Cerebellar cortex (tissue), 1 donor: ENCODE measurements around the gene SEC24D.
"Not testable (repeated sequence)": the region's sequence is repeated elsewhere in the genome, so short reads cannot be mapped to it uniquely, and the experiment has no call there.

ENCODE experiments used
- DNase-seq: peaks from one replicate; pipeline ENCODE4 v3.0.0-alpha.2; 2015; ENCODE audit warnings: low spot score

SEC24D gene, protein sequence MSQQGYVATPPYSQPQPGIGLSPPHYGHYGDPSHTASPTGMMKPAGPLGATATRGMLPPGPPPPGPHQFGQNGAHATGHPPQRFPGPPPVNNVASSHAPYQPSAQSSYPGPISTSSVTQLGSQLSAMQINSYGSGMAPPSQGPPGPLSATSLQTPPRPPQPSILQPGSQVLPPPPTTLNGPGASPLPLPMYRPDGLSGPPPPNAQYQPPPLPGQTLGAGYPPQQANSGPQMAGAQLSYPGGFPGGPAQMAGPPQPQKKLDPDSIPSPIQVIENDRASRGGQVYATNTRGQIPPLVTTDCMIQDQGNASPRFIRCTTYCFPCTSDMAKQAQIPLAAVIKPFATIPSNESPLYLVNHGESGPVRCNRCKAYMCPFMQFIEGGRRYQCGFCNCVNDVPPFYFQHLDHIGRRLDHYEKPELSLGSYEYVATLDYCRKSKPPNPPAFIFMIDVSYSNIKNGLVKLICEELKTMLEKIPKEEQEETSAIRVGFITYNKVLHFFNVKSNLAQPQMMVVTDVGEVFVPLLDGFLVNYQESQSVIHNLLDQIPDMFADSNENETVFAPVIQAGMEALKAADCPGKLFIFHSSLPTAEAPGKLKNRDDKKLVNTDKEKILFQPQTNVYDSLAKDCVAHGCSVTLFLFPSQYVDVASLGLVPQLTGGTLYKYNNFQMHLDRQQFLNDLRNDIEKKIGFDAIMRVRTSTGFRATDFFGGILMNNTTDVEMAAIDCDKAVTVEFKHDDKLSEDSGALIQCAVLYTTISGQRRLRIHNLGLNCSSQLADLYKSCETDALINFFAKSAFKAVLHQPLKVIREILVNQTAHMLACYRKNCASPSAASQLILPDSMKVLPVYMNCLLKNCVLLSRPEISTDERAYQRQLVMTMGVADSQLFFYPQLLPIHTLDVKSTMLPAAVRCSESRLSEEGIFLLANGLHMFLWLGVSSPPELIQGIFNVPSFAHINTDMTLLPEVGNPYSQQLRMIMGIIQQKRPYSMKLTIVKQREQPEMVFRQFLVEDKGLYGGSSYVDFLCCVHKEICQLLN

DNA sequence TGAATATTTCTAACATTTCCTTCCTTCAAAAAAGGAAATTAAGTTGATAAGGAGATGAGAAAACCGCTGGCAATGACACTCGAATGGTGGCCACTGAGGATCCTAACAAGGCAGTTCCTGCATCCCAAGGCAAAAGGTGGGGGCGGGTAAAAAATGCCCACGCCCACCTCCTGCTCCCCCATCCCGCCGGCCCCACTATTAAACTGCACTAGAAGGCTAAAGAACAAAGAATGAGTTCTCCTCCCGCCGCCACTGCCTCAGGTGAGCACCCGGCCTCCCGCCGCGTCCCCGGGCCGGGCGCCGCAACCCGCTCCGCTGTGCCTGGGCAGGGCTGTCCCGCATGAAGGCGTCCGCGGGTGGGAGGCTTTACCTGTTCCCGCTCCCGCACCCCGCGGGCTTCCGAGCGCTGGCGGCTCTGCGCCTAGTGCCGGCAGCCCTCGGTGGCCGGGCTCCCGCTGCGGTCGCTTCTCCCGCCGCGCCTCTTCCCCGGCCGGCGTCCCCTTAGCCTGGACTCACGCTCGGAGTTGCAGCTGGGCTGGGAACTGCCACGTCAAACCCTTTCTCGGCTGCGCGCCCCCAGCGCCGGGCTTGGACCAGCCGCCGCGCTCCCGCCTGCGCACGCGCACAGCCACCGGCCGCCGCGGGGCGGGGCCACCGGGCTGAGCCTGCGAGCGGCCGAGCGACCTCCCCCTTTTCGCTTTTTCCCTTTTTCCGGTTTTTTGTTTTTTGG, at the start of gene SEC24D:
Gene SEC24D (minus strand): TSS at position 556 of the 730 bp plus-strand sequence. CDS start 2,430 bp downstream, outside the sequence.
- DNase-seq: peak; percentile 82

DNA sequence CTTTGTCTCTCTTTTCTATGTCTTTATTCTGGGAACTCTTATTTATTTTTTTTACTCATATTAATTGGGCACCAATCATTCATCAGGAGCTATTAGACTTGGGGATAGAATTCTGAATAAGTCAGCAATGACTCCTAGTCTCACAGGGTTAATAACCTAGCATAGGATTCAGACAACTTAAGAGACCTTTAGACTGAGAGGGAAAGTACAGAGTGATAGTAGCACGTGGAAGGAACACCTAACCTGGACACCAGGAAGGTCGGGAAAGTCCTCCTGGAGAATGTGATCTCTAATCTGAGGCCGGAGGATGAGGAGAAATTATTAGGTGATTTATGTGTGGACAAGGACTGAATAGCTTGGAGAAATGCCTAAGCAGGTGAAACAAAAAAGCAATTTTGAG, 48.8 kb upstream of the SEC24D start:
- DNase-seq: no peak

DNA sequence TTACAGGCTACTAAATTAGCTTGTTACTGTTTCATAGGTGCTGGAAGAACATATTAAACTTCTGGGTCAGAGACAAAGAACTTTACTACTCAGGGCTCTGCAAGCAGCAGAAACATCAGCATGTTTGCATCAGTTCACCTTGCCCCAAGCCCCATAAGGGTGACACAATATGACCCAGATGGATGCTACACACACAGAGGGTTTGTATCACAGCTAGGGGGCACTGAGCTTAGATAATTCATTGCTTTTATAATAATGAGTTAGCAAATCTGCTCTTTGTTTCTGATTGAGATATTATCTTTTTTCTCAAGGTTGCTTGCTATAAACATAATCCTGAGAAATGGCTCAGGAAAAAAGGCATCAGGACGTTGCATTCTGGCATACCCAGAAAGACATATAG, 47.9 kb upstream of the SEC24D start:
- DNase-seq: no peak

DNA sequence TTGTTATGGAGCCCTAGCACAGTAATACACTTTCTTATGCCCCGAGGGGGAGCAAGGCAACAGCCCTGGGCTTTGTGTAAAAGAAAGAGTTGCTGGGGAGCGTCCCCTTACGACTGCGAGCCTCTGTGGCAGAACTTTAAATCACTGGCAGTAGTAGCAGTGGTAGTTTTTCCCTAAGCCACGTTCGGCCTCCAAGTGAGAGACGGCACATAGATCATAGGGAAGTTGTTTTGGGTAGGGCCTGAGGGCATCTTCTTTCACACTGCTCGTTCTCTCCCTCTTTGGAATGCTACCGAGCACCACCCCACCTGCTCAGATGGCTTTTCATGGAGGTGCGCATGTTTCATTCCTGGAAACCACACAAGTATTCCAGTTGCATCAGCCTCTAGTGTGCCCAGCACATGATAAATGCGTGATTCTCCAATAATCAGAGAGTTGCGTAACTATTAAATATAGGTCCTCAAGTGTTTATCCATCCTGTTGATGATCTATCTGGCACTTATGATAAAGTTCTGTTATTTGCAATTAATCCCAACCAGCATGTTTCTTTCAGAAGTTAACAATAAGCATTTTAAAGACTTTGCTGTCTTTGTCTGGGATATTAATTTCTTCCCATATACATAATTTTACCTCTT, 45.7 kb upstream of the SEC24D start:
- no peak for DNase-seq

DNA sequence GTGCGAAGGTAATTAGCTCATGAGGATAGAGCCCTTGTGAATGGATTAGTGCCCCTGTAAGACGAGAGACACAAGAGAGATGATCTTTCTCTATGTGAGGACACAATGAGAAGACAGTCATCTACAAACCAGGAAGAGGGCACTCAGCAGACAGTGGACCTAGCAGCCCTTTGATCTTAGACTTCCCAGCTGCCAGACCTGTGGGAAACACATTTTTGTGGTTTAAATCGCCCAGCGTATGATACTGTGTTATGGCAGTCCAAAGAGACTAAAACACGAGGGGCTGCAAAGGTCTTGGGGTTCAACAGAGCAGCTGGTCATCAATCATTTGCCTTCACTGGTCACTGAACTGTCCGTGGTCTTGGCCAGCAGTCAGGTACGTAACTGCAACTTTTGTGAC, 43.5 kb upstream of the SEC24D start:
- no peak for DNase-seq

DNA sequence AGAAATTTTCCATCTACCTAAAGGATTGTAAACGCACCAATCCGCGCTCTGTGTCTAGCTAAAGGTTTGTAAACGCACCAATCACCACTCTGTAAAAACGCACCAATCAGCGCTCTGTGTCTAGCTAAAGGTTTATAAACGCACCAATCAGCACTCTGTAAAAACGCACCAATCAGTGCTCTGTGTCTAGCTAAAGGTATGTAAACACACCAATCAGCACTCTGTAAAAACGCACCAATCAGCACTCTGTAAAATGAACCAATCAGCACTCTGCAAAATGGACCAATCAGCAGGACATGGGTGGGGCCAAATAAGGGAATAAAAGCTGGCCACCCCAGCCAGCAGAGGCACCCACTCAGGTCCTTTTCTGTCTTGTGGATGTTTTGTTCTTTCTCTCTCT, 42.6 kb upstream of the SEC24D start:
- DNase-seq: not testable (repeated sequence)

DNA sequence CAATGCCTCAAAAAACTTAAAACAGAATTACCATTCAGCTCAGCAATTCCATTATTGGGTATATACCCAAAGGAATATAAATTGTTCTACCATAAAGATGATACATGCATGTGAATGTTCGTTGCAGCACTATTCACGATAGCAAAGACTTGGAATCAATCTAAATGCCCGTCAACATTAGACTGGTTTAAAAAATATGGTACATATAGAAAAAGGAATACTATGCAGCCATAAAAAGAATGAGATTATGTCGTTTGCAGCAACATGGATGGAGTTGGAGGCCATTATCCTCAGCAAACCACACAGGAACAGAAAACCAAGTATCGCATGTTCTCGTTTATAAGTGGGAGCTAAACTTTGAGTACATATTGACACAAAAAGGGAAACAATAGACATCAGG, 41.9 kb upstream of the SEC24D start:
- no peak for DNase-seq

DNA sequence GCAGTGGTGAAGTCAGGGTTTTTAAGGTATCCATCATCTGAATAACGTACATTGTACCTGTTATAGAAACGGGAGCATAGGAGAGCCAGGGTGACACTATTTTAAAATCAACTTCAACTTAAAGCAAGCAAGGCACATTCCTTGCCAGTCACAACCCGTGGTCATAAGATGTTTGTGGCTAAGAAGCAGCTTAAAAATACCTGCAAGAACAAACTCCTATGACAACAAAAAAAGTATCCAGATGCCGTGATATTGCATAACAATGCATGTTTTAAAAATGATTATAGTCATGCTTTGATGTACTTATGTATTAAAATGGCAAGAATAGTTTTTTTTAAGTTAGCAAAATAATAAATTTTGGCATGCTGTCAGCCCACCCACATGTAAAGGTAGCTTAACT, 36.3 kb upstream of the SEC24D start:
- no peak for DNase-seq

DNA sequence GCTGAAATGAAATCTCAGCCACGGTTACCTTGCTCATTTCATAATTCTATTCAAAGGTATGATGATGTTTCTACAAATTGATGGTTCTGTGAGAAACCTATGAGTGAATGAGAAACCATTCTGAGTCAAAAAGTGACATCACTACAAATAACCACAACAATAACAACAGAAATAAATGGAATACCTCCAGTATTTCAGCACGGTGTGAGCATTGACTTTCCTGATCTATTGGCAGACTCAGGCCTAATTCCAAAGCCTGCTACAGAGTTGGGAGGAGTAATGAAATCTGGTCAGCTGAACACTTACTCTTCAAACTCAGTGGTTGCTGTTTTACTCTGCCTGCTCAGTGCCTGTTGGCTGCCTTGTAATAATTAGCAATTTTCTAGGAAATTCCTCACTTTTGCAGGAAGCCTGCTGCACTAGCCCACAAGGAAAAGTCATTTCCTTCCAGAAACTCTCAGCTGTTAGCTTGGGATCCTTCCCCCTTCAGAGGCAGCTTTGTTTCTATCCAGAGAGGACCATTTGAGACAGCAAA, 33.9 kb upstream of the SEC24D start:
- DNase-seq: no peak

DNA sequence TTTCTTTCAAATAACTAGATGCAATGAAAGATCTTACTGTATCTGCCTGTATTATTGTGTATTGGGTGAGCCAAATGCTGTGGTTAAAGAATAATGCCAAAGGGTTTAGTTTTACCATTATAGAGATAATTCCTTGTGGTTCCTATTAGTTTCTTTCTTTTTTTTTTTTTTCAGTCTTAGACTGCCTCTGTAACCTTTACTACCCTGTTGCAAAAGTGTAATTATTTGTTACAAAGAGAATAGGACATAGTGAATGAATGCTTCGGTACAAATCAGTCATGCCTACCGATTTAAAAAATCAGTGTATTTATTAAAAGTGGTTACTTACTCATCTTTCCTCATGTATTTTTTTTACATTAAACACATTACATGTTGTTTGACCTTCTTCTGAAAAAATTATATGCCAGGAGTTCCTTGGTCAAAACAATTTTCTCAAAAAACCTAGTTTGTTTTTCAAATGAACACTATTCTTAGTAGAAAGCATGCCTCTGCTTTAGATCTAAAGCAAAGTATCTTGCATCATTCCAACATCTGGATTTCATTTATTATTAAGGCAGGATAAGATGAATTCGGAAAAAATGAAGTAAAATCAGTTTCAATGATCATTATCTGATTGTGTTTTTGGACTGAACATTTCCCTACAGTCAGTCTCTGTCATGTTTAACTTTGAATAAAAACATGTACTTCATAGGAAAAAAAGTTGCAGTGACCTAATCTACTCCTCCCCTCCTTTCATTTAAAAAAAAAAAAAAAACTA, 31.6 kb upstream of the SEC24D start:
- DNase-seq: no peak

DNA sequence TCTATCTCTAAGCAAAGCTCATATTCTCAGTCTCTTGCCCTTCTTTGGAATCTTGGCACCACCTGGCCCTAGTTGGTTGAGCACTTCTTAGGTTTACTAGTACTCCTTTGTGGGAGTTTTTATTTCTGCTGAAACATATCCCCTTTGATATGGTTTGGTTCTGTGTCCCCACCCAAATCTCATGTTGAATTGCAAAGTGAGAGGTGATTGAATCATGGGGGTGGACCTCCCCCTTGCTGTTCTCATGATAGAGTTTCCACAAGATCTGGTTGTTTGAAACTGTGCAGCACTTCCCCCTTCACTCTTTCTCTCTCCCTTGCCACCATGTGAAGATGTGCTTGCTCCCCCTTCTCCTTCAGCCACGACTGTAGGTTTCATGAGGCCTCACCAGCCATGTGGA, 30.5 kb upstream of the SEC24D start:
- no peak for DNase-seq

DNA sequence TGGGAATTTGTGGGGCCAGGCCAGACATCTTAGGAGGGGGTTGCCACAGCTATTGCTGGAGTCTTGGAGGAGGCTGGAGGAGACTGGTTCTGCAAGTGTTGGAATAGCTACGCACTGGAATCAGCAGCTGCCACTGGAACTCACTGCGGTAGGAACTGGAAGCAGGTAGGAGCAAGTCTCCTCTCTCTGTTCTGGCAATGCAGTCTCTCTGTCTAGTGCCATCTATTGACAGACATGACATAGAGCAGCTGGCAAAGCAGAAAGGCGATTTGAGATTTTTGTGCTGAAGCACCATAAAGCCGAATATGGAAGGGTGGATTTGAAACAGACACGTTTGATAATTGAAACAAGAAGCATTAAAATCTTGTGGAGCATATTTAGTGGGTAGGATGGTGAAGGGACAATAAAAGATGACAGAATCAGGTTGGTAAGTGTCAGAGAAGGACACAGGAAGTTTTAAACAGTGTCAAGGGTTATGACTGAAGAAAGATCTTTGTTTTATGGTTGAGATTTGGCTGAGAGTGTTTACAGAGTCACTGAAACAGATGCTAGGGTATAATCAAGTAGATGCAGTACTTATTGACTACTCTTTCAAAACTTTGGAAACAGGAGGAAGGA, 29.3 kb upstream of the SEC24D start:
- DNase-seq: peak; percentile 75

DNA sequence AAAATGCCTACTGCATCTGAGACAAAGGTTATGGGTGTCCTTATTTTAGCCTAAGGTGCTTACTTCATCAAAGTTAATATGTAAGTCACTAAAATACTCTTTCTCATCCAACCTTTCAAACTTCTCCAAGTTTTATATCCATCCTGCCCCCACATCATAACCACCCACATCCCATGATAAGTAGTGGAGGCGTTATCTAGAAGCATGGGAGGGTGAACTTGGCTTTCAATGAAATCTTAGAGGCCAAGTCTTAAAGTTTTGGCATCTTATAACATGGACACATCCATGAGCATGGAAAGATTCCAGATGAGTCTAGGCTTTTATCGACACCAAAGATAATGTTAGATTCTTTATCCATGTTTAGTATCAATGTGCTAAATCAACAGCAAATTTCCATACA, 22.9 kb upstream of the SEC24D start:
- no peak for DNase-seq

DNA sequence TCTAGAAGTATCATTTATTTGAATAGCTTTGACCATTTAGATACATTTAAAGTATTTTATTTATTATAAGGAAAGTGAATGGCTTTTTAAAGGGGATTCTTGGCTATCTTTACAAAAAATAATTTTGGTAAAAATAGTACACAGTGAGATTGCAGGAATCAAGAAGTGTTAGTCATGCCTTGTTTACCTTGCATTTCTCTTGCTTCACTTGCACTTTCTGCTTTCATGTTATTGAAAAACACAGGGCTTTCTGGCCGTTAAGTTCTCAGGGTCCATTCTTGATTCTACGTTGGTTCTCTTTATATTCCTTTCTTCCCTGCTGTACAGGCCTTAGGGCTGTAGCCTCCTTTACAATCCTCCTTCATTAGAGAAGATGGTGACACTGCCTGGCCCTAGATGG, 21.8 kb upstream of the SEC24D start:
- DNase-seq: no peak

DNA sequence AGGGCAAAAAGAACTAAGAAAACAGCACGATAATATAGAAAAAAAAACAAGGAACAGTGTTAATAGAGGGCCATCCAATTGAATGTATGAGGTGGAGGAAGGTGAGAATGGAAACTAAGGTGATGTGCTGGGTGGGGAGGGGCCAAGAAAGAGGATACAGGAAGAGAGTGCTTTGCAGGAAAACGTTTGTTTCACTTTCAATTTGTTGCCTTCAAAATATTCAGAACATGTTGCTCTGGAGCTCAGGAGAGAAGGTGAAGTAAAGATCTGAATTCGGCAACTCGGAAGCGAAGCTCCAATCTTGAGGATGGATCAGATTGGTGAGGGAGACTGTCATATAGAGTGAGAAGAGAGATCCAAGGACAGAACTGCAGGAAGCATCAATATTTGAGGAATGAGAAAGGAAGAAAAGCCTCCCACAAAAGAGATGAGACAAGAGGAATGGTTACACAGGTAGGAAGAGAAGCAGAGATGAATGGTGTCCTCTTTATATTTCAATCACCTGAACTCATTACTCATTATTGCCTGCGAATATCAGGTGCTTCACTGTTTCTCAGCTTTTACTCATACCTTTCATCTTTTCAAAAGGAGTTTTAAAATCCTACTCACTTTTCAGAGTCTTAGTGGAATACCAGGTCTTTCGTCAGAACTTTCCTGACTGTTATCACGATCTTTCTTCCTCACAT, 14.7 kb upstream of the SEC24D start:
- DNase-seq: no peak

DNA sequence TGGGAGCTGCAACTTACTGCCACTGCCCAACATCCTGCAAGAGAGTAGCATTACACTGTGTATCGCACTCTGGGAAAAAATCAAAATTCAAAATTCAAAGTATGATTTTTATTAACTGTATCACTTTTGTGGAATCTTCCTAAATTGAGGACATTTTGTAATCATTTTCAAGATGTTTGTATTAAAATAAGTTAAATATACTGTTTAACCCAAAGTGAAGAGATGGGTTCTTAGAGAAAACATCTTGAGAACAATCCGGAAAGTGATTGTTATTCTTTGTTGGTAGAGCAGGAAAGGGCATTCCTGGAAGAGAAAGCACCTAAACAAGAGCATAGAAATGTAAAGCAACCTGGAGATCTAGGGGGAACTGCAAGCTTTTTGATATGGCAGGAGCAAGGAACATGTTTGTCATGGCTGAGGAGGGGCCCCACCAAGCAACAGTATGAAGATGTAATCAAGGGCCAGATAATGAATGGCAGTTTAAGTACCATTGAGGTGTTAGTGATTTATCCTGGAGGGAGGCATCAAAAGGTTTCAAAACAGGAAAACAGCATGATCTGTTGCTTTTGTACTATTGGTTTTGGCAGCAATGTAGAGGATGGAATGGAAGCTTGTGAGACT, 14.1 kb upstream of the SEC24D start:
- no peak for DNase-seq

DNA sequence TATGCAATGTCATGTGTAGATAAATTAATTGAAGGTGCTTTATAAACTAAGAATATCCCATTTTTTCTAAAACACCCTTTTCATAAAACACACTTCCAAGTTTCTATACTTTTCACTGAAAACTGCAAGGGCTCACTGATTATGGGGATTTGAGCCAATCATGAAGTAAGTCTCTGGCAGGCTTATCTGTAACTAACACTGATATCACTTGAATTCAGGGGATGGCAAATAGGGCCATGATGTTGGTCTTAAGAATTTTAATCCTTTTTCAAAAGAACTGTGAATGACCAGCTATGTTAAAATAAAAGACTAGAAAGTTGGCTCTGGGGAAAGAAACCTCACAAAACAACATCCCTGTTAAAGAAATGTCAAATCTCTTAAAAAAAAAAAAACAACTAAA, 13.0 kb upstream of the SEC24D start:
- no peak for DNase-seq

DNA sequence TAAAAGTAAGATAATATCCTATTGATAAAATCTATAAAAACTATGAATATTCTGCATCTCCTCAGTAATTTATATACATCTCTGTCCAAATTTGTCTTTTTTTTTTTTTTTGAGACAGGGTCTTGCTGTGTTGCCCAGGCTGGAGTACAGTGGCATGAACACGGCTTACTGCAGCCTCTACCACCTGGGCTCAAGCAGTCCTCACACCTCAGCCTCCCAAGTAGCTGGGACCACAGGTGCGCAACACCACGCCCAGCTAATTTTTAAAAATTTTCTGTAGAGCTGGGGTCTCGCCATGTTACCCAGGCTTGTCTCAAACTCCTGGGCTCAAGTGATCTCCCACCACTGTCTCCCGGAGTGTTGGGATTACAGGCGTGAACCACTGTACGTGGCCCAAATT, 12.3 kb upstream of the SEC24D start:
- DNase-seq: no peak

DNA sequence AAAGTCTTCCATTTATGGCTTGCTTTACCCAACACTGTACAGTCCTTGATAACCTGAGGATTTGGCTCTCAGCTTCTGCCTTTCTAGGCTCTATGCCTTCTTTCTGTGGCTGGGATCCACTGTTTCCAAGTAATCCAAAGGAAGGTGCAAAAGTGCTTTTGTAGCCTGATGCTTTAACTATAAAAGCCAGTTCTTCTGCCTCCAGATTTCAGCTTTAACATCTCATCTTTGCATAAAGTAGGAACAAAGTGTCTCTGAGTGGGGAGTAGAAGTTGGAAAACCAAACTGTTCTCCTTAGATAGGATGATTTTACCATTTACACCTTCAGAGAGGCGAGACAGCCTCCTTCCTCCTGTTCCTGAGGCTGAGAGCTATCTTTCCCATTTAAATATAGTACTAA, 11.1 kb upstream of the SEC24D start:
- no peak for DNase-seq
